ENCODE data around the gene SULT2B1. TPM values are rescaled to one million over a fixed set of nuclear protein-coding genes. Genes with fewer than 3 reads are reported as not detected.
A peak's percentile ranks its signal among the peaks of the same experiment; 100 is the strongest.
"Not testable (repeated sequence)": the region's sequence is repeated elsewhere in the genome, so short reads cannot be mapped to it uniquely, and the experiment has no call there.

Gene SULT2B1
- total and polyA plus RNA-seq, 7 experiments from 2014 or later = 0.41 TPM; not detected in 6

GRCh38 chr19:48513289-48514122 lies 38.5 kb upstream of the SULT2B1 start:
- Mint-ChIP-seq H3K36me3 (no peaks in the 10 kb centered on the region), H3K4me3 (no peak overlapping the region), H3K27ac (peak overlapping the region in 3 of 9 donors; percentile 68 to 91 (median 90)), H3K27me3 (no peaks in the 10 kb centered on the region), H3K4me1 (peaks cover 11 to 18% (median 13%) of the 10 kb centered on the region in 7 donors), H3K9me3 (no peaks in the 10 kb centered on the region)
- Histone ChIP-seq H3K27me3 (ENCODE audit: control insufficient read depth in 2 of 2, insufficient read depth in 2 of 2, low read length in 2 of 2) (no peaks in the 10 kb centered on the region), H3K9me3 (ENCODE audit: control insufficient read depth in 2 of 3, low read length in 3 of 3) (no peaks in the 10 kb centered on the region), H3K36me3 (ENCODE audit: control insufficient read depth in 2 of 3, insufficient read depth in 3 of 3, low read length in 3 of 3) (peaks cover 0 to 5% (median 0%) of the 10 kb centered on the region in 3 experiments), H3K4me1 (ENCODE audit: control insufficient read depth in 2 of 2, insufficient read depth in 2 of 2, low read length in 2 of 2) (peaks cover 21 to 22% of the 10 kb centered on the region in 2 donors), H3K27ac (ENCODE audit: low read depth, low read length) (peak overlapping the region; percentile 82), H3K4me3 (ENCODE audit: low read length) (peak overlapping the region; percentile 72)
- DNase-seq (peak in 8 of 9 donors; percentile 69 to 84 (median 78)), ATAC-seq (peak; percentile 77)
- CTCF ChIA-PET = interaction anchor here (0.6 to 1.6 kb wide), 4 partner anchors 8 to 87 kb away, joined by 3 to 5 read pairs (median 5); no protein-coding TSS in a partner anchor
- intact Hi-C loops (cut with micrococcal nuclease) = loop anchor here (1.0 to 5.0 kb wide), 11 partner anchors 20 to 1127 kb away; partner anchors contain the start of genes SYNGR4 (in 2 of the 2), FTL (in 1 of the 2), GRIN2D (in 1 of the 2) and GRWD1 (in 1 of the 2)
- POLR2A ChIA-PET = interaction anchor here (0.6 to 1.2 kb wide), 5 partner anchors 18 to 132 kb away, joined by 3 to 4 read pairs (median 3); no protein-coding TSS in a partner anchor

- Histone ChIP-seq H3K36me3 (ENCODE audit: control insufficient read depth in 2 of 3, insufficient read depth in 3 of 3, low read length in 3 of 3) (no peaks in the 10 kb centered on the region), H3K27me3 (ENCODE audit: control insufficient read depth in 2 of 2, insufficient read depth in 2 of 2, low read length in 2 of 2) (no peaks in the 10 kb centered on the region), H3K27ac (ENCODE audit: low read depth, low read length) (peak overlapping the region; percentile 82), H3K9me3 (ENCODE audit: control insufficient read depth in 2 of 3, low read length in 3 of 3) (no peaks in the 10 kb centered on the region), H3K4me1 (ENCODE audit: control insufficient read depth in 2 of 2, insufficient read depth in 2 of 2, low read length in 2 of 2) (peaks cover 21 to 22% of the 10 kb centered on the region in 2 donors), H3K4me3 (ENCODE audit: low read length) (no peak overlapping the region)
- intact Hi-C loops (cut with micrococcal nuclease) = loop anchor here (1.0 to 5.0 kb wide), 6 partner anchors 122 to 737 kb away; partner anchors contain the start of genes SYNGR4 (in 2 of the 2), FTL (in 1 of the 2), GRIN2D (in 1 of the 2) and KDELR1 (in 1 of the 2)
- DNase-seq = no peak
- Mint-ChIP-seq H3K27ac (peak overlapping the region in 2 of 9 donors; percentile 90 to 91), H3K27me3 (no peaks in the 10 kb centered on the region), H3K4me3 (peak overlapping the region in 2 of 10 donors; percentile 4 to 35), H3K36me3 (no peaks in the 10 kb centered on the region), H3K9me3 (no peaks in the 10 kb centered on the region), H3K4me1 (peaks cover 11 to 18% (median 13%) of the 10 kb centered on the region in 7 donors)
- ATAC-seq = no peak
- POLR2A ChIA-PET = interaction anchor here (0.8 to 1.2 kb wide), 5 partner anchors 12 to 131 kb away, joined by 3 read pairs; no protein-coding TSS in a partner anchor
- CTCF ChIA-PET = interaction anchor here (0.6 to 1.5 kb wide), 3 partner anchors 8 to 87 kb away, joined by 5 to 6 read pairs (median 5); no protein-coding TSS in a partner anchor
These were observed 37.9 kb upstream of the SULT2B1 start for GRCh38 chr19:48514123-48514458.

- H3K9me3 ChIP-seq (ENCODE audit: control insufficient read depth in 2 of 3, low read length in 3 of 3) = no peaks in the 10 kb centered on the region
- ChIA-PET POLR2A (no interaction called here), CTCF (no interaction called here)
- H3K4me1 ChIP-seq (ENCODE audit: control insufficient read depth in 2 of 2, insufficient read depth in 2 of 2, low read length in 2 of 2) = peaks cover 12 to 15% of the 10 kb centered on the region in 2 donors
- Mint-ChIP-seq H3K27ac (peak overlapping the region in 1 of 9 donors; percentile 66), H3K4me3 (no peak overlapping the region), H3K36me3 (no peaks in the 10 kb centered on the region), H3K4me1 (peaks cover 3 to 6% (median 5%) of the 10 kb centered on the region in 7 donors), H3K27me3 (no peaks in the 10 kb centered on the region), H3K9me3 (no peaks in the 10 kb centered on the region)
- ATAC-seq (no peak), DNase-seq (no peak)
- intact Hi-C loops (cut with micrococcal nuclease) = no loop called here
- no peak overlapping the region for H3K4me3 ChIP-seq (ENCODE audit: low read length)
- no peaks in the 10 kb centered on the region for H3K27me3 ChIP-seq (ENCODE audit: control insufficient read depth in 2 of 2, insufficient read depth in 2 of 2, low read length in 2 of 2)
- no peaks in the 10 kb centered on the region for H3K36me3 ChIP-seq (ENCODE audit: control insufficient read depth in 2 of 3, insufficient read depth in 3 of 3, low read length in 3 of 3)
- no peak overlapping the region for H3K27ac ChIP-seq (ENCODE audit: low read depth, low read length)
These were observed 35.4 kb upstream of the SULT2B1 start for GRCh38 chr19:48516536-48516935.

GRCh38 chr19:48518207-48518606 lies 33.8 kb upstream of the SULT2B1 start:
- intact Hi-C loops (cut with micrococcal nuclease) = no loop called here
- POLR2A ChIA-PET = no interaction called here
- Mint-ChIP-seq H3K27me3 (no peaks in the 10 kb centered on the region), H3K27ac (no peak overlapping the region), H3K36me3 (no peaks in the 10 kb centered on the region), H3K4me3 (no peak overlapping the region), H3K4me1 (peaks cover 3 to 6% (median 5%) of the 10 kb centered on the region in 7 donors), H3K9me3 (no peaks in the 10 kb centered on the region)
- CTCF ChIA-PET = interaction anchor here (0.6 to 0.7 kb wide), 2 partner anchors 135 to 374 kb away, joined by 3 to 4 read pairs; no protein-coding TSS in a partner anchor
- peaks cover 0 to 2% of the 10 kb centered on the region in 2 donors for H3K4me1 ChIP-seq (ENCODE audit: control insufficient read depth in 2 of 2, insufficient read depth in 2 of 2, low read length in 2 of 2)
- no peak for DNase-seq
- no peaks in the 10 kb centered on the region for H3K27me3 ChIP-seq (ENCODE audit: control insufficient read depth in 2 of 2, insufficient read depth in 2 of 2, low read length in 2 of 2)
- H3K4me3 ChIP-seq (ENCODE audit: low read length) = no peak overlapping the region
- H3K27ac ChIP-seq (ENCODE audit: low read depth, low read length) = no peak overlapping the region
- no peak for ATAC-seq
- H3K36me3 ChIP-seq (ENCODE audit: control insufficient read depth in 2 of 3, insufficient read depth in 3 of 3, low read length in 3 of 3) = no peaks in the 10 kb centered on the region
- no peaks in the 10 kb centered on the region for H3K9me3 ChIP-seq (ENCODE audit: control insufficient read depth in 2 of 3, low read length in 3 of 3)

GRCh38 chr19:48519426-48519825 lies 32.5 kb upstream of the SULT2B1 start:
- H3K4me3 Mint-ChIP-seq; H3K4me3 ChIP-seq (ENCODE audit: low read length); H3K27me3 Mint-ChIP-seq; H3K27ac Mint-ChIP-seq; H3K36me3 Mint-ChIP-seq; DNase-seq; ATAC-seq; H3K4me1 ChIP-seq (ENCODE audit: control insufficient read depth in 2 of 2, insufficient read depth in 2 of 2, low read length in 2 of 2); H3K27ac ChIP-seq (ENCODE audit: low read depth, low read length); intact Hi-C loops (cut with micrococcal nuclease); CTCF ChIA-PET; H3K9me3 ChIP-seq (ENCODE audit: control insufficient read depth in 2 of 3, low read length in 3 of 3); H3K9me3 Mint-ChIP-seq; H3K27me3 ChIP-seq (ENCODE audit: control insufficient read depth in 2 of 2, insufficient read depth in 2 of 2, low read length in 2 of 2); H3K4me1 Mint-ChIP-seq; H3K36me3 ChIP-seq (ENCODE audit: control insufficient read depth in 2 of 3, insufficient read depth in 3 of 3, low read length in 3 of 3): not testable (repeated sequence)
- POLR2A ChIA-PET = interaction anchor here (0.6 kb wide), 1 partner anchor 52 kb away, joined by 3 read pairs; no protein-coding TSS in a partner anchor

GRCh38 chr19:48520134-48520533 lies 31.8 kb upstream of the SULT2B1 start:
- Histone ChIP-seq H3K4me3 (ENCODE audit: low read length) (no peak overlapping the region), H3K36me3 (ENCODE audit: control insufficient read depth in 2 of 3, insufficient read depth in 3 of 3, low read length in 3 of 3) (no peaks in the 10 kb centered on the region), H3K9me3 (ENCODE audit: control insufficient read depth in 2 of 3, low read length in 3 of 3) (peaks cover 0 to 8% (median 0%) of the 10 kb centered on the region in 3 experiments), H3K4me1 (ENCODE audit: control insufficient read depth in 2 of 2, insufficient read depth in 2 of 2, low read length in 2 of 2) (no peaks in the 10 kb centered on the region), H3K27ac (ENCODE audit: low read depth, low read length) (no peak overlapping the region), H3K27me3 (ENCODE audit: control insufficient read depth in 2 of 2, insufficient read depth in 2 of 2, low read length in 2 of 2) (no peaks in the 10 kb centered on the region)
- peaks cover 0 to 4% (median 0%) of the 10 kb centered on the region in 5 donors for H3K36me3 Mint-ChIP-seq
- ATAC-seq (no peak), DNase-seq (no peak)
- no peak overlapping the region for H3K27ac Mint-ChIP-seq
- CTCF ChIA-PET = interaction anchor here (0.6 to 0.7 kb wide), 3 partner anchors 20 to 135 kb away, joined by 3 to 5 read pairs (median 4); no protein-coding TSS in a partner anchor
- H3K4me3 Mint-ChIP-seq = no peak overlapping the region
- intact Hi-C loops (cut with micrococcal nuclease) = no loop called here
- POLR2A ChIA-PET = interaction anchor here (0.6 kb wide), 1 partner anchor 52 kb away, joined by 3 read pairs; no protein-coding TSS in a partner anchor
- peaks cover 0 to 5% (median 0%) of the 10 kb centered on the region in 5 donors for H3K27me3 Mint-ChIP-seq
- H3K9me3 Mint-ChIP-seq = peaks cover 4 to 12% (median 8%) of the 10 kb centered on the region in 11 donors
- no peaks in the 10 kb centered on the region for H3K4me1 Mint-ChIP-seq
